Epidermal melanocyte (primary cell): ENCODE data around the gene CARD10.

Experiments
- DNase-seq: peaks from one replicate; pipeline ENCODE4 v3.0.0; 2011; ENCODE audit warnings: low spot score; ENCODE audit not compliant: insufficient read length

The CARD10 gene

DNA sequence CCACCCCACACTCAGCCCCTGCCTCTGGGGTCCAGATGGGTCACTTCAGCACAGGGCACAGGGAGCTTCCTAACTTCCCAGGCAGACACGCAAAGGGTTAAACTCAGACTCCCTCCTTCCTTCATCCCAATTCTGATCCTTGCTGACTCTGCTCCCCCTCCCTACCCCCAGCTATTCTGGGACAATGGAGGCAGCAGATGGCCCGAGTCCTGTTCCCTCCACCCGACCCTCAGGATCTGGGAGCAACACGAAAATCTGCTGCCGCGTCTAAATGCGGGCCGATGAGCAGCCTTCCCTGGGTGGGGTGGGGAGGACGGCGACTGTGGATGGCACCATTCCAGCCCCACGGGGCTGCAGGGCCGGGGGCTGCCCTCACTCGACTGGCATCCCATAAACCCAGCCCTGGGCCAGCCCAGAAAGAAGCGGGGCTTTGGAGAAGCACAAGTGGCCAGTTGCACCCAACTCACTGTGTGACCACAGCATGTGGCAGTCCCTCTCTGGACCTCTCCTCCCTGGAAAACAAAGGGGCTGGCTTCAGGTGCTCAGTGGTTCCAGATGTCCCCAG lies 51.7 kb downstream of the CARD10 start:
- no peak for DNase-seq

DNA sequence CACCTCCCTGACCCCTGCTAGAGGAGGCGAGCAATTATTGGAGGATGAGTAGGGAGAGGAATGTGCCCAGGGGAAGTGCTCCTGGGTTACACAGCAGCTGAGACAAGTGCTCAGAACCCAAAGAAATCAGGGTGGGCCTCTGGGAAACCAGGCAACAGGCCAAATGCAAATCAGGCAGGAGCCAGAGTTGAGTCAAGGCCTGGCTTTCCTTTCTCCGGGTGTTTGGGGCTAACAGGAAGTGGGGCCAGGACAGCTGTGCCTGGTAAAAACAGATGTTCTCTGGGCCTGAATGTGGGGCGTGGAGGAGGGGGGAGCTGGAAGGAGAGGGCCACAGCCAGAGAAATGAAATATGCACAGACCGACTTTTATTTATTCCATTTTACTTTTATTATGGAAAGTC lies 55.0 kb downstream of the CARD10 start:
- DNase-seq: no peak

- no peak for DNase-seq
These were observed 56.2 kb downstream of the CARD10 start for GRCh38 chr22:37462983-37463382.

DNA sequence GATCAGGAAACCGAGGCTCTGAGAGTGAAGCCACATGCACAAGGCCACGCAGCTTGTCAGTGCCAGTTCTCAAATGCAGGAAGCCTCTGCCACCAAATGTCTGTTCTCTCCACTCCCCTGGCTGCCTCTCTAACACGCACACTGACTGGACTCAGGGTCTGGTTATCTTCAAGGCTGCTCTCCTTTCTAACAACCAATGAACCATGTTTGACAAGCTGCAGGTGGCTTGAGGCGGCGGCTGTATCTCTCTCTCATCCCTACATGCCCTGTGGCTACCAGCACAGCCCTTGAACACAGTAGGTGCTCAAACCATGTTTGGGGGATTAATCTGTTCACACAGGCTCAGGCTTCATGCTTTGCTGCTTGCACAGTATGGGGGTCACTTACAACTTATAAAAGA lies 56.8 kb downstream of the CARD10 start:
- DNase-seq: no peak

DNA sequence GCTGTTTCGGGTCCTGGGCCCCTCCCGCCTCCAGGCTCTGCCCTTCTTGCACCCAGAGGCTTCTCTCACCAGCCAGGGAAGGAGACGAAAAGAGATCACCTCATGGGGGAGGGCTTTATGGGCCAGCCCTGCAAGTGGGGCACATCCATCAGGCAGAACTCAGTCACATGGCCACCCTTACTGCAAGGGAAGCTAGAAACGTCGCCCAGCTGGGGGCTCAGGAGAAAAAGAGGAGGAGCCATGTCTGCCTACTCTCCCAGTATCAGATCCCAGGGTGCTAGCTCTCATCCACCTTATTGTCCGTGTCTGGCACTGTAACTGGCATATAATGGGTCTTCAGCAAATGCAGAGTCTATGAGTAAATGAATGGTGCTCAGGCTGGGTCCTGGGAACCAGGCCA lies 57.3 kb downstream of the CARD10 start:
- DNase-seq: no peak

- no peak for DNase-seq
These were observed 58.5 kb downstream of the CARD10 start for GRCh38 chr22:37460684-37461083.

- no peak for DNase-seq
These were observed 60.0 kb downstream of the CARD10 start for GRCh38 chr22:37459206-37459605.

- DNase-seq: peak; percentile 58
These were observed 61.9 kb downstream of the CARD10 start for GRCh38 chr22:37457093-37457893.

- no peak for DNase-seq
These were observed 62.9 kb downstream of the CARD10 start for GRCh38 chr22:37456346-37456745.

DNA sequence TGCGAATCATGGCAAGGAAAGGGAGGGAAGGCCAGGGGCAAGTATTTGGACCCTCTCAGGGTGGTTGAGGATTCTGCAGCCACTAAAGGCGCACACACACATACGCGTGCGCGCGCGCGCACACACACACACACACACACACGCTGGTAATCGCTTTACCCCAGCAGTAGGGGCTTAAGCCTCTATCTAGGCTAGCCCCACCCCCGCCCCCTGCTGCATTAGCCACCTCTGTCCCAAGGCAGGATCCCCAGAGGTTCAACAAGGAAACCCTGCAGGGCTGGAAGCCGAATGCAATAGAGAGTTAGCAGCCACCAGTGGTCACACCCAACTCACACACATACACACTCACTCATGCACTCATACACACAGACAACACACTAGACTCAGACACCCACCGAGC lies 63.3 kb downstream of the CARD10 start:
- DNase-seq: peak; percentile 1

GRCh38 chr22:37454857-37455686 lies 64.1 kb downstream of the CARD10 start:
- DNase-seq: no peak

DNA sequence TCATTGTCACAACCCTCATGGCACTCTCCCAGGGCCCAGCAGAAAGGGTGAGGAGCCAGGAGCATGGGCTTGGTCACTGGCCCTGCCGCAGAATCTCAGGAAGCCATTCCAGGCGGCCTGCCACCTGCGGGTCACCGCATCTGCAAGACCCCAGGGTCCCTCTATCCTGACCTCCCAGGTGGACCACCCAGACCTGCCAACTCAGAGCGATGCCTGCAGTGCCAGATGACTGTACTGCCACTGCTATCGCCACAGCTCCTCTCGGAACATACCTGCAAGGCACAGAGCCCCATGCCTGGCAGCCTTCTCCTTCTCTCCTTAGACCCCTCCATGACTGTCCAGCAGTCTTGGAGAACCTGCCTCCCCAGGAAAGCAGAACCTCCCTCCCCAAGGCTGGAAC lies 65.5 kb downstream of the CARD10 start:
- no peak for DNase-seq

GRCh38 chr22:37451218-37451617 lies 68.0 kb downstream of the CARD10 start:
- DNase-seq: no peak

DNA sequence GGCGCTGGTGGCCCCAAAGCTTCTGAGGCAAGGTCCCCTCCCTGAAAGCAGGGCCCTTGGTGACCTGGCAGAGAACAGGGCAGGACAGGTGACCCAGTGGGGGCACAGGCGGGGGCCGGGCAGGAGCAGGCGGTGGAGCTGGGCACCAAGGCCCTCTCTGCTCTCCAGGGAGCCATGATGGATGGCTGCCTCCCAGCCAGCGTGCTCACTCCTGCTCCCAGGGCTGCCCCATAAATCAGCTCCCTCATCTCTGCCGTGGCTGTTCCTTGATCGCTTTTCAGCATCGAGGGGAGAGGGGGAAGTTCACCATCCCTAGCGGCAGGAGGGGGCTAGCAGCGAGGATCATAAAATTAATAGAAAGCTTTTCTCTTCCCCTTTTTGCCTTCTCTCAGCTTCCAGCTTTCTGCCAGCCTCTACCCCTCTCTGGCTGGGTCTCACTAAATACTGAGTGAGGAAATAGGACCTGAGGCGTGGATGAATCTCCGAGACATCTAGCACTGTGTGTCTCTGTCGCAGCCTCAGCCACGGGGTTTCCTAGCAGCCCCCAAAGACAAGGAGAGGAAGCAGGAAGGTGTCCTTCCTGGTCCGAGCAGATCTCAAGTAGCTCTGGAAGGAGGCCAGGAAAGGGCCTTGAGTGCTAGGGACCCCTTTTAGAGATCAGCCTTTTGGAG lies 69.7 kb downstream of the CARD10 start:
- no peak for DNase-seq

- DNase-seq: no peak
These were observed 70.6 kb downstream of the CARD10 start for GRCh38 chr22:37448516-37449127.

- DNase-seq: no peak
These were observed 73.7 kb downstream of the CARD10 start for GRCh38 chr22:37445501-37445900.

DNA sequence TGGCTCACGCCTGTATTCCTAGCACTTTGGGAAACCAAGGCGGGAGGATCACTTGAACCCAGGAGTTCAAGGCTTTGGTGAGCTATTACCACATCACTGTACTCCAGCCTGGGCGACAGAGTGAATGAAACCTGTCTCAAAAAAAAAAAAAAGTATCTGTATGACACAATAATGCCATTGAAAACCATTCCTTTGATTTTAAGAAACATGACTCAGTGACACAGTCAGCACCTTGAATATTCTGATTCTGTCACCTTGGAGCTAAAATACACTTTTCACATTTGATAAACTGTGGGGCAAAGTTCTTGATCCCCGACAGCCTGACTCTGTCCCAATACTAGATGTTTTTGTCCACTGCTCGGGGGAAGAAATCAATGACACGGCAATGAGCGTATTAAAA lies 75.2 kb downstream of the CARD10 start:
- DNase-seq: no peak

- DNase-seq: no peak
These were observed 76.1 kb downstream of the CARD10 start for GRCh38 chr22:37443086-37443485.

- no peak for DNase-seq
These were observed 76.7 kb downstream of the CARD10 start for GRCh38 chr22:37442537-37442936.

DNA sequence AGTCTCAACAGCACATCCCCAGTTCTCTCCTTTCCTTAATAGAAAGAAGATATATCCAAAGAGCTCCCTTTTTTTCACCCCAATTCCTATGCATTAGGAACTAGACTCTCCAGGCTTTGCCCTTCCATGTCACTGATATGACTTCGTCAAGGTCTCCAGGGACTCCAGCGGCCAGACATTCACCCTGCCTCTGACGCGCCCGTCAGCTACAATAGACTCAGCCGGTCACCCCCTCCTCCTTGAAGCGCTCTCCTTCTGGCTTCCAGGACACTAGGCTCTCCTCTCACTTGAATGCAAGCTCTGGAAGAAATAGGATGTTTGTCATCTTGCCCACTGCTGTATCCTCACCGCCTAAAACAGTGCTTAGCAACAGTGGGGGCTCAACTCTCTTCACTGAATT lies 77.1 kb downstream of the CARD10 start:
- DNase-seq: no peak

GRCh38 chr22:37440875-37441274 lies 78.3 kb downstream of the CARD10 start:
- no peak for DNase-seq
